Stimulated activated CD4-positive, alpha-beta T cell treated with anti-CD3 and anti-CD28 coated beads, Interleukin-12 subunit alpha, Interleukin-12 subunit beta, amount 100 ng/mL, for 4 hours (primary cell): Measurements from ENCODE around the gene SLC19A1.

Experiments used
- DNase-seq: peaks from one replicate; pipeline ENCODE4 v3.0.0-alpha.2; 2020

SLC19A1 gene

DNA sequence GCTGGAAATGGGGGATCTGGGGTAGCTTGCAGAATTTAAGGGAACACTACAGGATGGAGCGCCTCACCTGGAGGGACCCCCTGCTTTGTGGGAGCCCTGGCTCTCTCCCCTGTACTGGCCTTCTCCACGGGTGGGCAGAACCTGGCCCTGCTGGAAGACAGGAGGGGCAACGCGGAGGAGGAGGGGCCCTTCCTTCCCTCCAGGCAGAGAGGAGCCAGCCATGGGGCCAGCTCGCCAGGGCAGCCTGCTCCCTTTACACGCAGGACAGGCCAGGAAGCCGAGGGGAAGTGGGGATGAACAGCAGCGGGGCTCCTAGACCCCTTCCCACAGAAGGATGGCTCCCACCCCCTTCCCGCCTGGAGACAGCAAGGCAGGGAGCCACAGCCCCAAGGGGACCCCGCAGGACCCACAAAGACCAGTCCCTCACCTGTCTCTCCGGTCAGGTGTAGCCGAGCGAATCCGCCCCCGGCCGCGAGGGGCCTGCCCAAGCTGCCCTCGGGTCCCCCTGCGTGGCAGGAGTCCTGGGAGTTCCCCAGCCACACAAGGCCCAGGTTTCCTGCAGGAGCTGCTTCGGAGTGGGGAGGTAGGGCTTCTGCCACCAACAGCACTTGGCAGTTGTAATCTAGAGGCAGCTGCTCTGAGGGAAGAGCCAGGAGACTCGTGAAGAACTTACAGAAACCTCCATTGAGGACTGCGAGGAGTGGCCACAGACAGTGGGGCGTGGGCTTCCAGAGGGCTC lies 1.6 kb upstream of the SLC19A1 start:
- DNase-seq = no peak

DNA sequence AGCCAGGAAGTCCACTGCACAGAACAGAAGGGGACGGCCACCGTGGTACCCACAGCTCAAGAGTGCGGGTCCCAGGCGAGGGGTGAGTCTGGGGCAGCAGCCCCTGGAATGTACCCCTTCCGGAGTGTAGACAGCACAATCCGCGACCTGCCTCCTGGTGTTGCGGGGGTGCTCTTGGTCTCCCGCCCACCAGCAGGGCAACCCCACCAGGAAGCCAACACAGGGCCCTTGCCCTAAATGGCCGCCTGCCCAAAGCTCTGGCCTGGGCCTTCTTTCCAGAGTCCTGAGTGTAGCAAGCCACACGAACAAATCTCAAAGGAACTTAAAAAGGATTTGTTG lies 1.1 kb upstream of the SLC19A1 start:
- DNase-seq = no peak

DNA sequence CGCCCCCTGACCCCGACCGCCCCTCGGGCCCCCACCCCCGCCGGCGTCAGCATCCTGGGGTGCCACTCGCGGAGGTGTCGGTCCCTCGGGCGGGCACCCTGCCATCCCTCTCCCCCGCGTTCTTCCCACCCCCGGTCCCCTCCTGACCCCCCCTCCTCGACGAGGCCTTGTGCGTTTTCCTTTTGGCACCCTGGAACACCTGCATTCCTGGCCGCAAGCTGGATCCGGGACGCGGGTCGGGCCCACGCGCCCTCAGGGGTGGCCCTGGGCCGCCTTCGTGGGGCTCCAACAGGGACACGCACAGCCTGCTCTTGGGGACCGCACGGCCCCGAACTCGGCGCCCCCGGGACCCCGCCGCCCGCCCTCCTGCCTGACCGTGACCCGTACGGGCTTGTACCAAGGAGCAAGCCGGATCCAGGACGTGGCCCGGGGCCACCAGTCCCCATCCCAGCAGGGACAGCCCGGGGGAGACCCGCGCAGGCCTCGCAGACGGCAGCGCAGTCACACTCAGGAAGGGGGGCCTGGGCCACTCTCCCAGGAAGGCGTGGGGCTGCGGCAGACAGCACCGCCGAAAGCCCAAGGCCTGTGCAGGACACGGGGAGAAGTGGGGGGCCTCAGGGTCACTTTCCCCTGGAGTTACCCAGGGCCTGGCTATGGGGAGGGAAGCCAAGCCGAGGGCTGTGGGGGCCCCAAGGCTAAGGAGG lies 579 bp upstream of the SLC19A1 start:
- DNase-seq = no peak

DNA sequence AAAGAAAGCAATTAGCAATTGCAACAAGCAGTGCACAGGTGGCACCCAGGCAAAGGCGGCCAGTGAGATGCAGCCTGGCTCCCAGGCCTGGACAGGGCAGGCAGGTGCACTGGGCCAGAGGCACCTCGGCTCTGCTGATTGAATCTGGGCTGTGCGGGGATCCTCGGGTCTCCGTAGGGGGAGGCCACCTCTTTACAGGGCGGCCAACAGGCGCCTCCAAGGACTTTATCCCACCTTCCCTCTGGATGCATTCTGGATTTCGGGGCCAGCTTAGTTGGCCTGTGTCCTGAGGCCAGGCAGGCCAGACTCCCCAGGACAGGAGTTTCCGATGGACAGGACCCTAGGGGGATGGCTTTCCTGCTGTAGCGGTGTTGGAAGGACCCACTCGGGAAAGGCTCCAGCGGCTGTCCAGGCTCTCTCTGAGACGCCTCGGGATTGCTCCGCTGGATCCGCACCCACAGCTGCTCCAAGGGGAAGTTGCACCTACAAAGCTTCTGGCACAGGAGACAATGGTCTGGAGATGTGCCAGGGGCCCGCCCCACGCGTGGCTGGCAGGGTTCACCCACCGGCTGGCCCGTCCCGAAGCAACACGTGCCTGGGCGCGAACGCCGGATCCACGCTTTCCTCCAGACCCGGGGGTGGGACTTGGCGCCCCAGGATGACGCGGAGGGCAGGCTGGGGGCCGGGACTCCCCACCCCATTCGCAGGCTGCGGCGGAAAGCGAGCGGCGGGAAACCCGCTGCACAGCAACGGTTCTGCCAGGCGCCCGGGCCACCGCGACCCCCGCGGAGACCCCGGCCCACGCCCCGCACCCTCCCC lies 810 bp downstream of the SLC19A1 start:
- DNase-seq = peak; percentile 80

DNA sequence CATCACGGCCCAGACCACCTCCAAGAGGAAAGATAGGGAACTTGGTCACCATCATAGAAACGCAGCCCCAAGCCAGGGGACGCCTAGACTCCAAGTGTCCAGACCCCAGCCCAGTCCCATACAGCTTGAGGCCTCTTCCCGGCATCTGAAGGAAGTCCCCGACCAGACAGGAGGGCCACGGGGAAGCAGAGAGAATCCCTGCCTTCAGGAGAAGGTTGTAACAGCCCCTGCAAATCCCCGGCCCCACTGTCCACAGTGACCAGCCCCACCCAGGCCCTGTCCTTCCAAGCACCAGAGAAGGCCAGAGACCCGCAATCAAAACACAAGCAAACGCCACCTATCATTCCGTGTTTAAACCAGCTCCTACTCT lies 1.7 kb downstream of the SLC19A1 start:
- DNase-seq = no peak

DNA sequence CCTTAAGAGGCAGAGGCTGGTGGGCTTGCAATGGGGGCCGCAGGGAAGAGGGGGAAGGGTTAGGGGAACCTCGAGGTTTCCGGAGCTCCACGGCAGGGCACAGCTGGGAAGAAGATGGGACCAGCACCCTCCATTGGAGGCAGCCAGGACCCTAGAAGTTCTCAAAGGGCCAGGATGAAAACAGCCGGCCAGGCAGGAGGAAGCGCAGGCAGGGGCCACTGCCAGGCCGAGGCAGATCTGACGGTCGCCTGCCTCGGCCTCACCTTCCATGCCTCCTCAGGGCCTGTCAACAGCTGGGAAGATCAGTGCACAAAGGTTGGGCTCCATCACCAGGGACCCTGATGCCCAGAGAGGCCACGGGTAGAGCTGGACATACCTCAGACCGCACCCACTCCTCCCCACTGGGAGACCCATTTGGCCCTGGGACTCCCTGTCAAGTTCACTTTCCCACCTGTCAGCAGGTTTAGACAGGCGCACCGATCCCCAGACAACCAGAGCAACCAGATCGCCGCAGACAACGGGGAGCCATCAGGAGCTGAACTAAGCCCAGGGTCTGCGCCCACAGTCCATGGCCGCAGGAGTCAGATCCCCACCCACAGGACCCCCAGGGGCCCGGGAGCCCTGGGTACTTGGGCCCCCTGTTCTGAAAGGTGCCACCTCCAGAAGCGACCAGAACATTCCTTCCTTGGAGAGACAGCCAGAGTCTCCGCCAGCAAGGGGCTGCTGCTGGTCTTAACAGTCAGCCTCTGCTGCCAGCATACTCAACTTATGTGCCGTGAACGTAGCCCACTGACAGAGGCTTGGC lies 2.2 kb downstream of the SLC19A1 start:
- no peak for DNase-seq

DNA sequence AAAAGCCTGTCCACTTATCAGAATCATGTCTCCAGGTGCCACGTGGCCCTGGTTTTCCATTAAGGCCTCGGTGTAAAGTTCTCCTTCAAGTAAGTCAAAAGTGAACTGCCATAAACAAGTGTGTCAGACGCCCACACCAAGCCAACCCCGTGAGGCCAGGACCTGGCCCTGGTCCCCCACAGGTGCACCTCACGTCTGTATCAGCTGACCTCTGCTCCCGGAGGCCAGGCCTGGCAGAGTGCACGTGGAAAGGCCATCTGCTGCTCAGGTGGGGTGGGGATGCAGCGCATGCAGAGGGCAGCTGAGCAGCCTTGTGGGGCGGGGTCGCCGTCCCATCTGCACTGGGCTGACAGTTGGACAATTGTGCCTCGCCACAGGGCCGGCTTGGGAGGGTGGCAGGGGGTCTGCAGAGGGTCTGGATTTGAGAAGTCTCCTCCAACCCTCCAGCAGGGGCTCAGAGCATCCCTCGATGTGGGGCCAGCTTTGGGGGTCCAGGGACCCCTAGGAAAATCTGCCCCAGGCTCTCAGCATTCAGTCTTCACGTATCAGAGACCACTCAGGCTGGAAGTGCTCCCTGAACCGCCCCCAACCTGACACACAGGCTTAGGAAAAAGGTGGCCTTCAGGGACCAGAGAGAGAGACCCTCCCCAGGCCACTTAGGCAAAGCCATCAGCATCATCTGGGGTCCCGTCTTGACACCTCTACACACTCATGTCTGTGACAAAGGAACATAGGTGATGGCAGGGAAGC lies 3.0 kb downstream of the SLC19A1 start:
- DNase-seq = no peak

DNA sequence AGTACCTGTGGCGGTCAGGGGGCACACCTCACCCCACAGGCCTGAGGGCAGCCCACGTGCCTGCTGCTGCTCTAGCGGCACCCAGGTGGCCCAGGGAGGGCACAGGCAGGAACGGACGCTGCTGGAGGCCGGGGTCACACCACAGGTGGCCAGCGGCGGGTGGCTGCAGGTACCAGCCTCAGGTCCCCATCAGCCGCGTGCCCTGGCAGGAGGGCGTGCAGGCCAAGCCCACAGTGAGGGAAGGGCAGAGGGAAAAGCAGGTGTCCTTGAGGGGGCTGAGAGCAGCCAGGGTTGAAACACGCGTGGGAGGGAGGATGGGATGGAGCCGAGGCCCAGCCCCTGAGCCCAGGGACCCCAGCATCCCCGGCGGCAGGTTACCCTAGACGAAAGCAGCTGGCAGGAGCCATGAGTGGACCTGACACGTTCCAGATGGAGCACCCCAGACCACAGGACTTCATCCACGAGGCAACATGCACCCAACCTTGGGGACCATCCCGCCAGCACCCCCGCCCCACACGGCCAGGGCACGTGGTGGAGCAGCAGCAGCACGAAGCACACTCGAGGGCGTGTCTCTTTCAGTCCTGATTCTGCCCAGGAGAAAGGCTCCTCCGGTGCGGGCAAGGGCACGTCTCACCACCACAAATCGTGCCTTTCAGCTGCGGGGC lies 3.7 kb downstream of the SLC19A1 start:
- no peak for DNase-seq

DNA sequence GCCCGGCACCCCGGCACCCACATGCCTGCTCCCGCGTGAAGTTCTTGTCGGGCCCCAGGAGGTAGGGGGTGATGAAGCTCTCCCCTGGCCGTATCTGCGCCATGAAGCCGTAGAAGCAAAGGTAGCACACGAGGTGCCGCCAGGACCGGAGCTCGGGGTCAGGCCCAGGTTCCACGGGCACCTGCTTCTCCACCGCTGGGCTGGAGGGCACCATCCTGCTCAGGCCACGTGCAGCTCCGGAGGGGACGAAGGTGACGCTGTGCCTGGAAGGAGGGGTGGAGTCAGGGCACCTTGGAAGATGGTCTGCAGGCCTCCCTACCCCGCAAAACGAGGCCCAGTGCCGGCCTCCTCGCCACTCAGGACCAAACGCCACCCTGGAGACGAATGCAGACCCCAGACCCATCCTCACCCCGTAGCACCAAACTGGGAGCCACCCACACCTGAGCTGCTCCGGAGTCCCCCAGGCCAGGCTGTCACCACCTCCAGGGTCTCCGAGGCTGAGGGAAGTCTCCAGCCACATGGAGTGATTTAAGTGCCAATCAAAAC lies 4.4 kb downstream of the SLC19A1 start:
- no peak for DNase-seq

DNA sequence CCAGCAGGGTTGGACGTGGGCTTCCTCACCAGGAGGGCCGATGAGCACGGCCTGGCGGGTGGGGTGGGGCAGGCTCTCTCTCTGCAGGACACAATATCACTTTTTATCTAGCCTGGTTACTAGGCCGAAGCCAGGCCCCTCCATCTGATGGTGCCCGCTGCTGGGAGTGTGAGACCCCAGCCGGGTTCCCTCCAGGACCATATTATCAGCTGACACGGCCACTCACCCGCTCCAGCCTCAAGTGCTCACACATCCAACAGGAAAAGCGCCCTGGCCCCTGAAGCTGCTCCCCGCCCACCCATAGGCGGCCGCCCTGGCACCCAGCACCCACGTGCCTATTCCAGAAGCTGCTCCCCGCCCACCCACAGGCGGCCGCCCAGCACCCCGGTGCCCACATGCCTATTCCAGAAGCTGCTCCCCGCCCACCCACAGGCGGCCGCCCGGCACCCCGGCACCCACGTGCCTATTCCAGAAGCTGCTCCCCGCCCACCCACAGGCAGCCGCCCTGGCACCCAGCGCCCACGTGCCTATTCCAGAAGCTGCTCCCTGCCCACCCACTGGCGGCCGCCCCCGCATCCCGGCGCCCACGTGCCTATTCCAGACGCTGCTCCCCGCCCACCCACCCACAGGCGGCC lies 5.0 kb downstream of the SLC19A1 start:
- DNase-seq = no peak

DNA sequence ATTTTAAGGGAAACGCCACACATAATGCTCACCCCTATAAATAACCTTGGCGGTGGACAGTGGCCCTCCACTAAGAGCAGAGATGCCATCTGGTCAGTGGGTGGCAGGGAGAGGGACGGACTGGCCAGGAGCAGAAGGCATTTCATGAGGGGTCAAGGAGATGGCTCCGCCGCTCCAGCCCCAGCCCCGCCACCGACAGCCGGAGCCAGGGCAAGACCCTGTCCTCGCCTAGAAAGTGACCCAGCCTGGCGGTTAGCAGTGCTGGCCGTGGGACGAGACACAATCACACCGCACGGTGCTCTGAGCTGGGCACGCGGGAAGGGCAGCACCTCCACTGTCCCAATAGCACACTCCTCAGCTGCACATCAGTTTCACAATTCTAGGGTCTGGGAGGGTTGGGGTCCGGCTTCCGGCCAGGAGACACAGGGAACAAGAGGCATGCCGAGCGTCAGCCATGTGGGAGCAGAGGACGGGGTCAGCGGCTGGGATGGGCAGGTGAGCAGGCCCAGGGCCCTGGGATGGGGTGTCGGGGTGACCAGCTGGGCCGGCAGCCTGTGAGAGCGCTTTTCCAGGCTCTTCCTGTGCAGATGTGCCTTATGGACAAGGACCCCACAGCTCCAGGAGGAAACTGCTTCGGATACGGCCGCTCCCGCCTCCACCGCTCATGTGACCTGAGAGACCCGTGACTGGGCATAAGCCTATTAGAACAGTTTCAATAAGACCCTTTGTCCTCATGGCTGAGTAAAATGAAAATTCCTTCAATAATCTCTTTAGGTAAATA lies 5.7 kb downstream of the SLC19A1 start:
- DNase-seq = no peak

DNA sequence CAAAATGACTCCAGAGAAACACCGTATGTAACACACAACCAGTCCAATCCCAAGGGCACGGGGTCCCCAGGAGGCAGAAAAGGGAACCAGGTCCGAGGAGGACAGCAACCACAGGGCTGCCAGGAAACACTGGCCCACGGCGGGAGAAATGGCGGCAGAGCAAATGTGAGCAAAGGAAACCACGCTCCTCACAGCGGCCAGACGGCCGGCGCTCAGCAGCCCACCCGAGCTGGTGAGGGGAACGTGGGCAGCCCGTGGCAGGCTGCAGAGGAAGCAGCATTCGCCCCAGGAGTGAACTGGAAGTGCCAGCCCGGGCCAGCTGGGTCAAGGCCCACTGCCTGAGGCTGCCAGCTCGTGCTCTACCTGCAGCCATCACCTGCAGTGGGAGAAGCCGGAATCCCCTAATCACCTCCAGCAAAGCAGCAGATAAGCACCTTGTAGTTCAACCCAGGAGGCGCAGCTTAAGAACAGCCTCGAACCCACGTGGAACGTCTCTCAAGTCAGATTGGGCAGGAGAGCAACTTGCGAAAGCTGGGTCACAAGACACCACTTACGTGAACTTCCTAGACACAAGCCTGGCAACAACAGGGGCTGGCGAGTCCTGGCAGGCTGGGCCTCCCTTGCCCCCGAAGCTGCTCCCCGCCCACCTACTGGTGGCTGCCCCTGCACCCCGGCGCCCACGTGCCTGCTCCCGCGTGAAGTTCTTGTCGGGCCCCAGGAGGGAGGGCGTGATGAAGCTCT lies 6.7 kb downstream of the SLC19A1 start:
- DNase-seq = no peak

DNA sequence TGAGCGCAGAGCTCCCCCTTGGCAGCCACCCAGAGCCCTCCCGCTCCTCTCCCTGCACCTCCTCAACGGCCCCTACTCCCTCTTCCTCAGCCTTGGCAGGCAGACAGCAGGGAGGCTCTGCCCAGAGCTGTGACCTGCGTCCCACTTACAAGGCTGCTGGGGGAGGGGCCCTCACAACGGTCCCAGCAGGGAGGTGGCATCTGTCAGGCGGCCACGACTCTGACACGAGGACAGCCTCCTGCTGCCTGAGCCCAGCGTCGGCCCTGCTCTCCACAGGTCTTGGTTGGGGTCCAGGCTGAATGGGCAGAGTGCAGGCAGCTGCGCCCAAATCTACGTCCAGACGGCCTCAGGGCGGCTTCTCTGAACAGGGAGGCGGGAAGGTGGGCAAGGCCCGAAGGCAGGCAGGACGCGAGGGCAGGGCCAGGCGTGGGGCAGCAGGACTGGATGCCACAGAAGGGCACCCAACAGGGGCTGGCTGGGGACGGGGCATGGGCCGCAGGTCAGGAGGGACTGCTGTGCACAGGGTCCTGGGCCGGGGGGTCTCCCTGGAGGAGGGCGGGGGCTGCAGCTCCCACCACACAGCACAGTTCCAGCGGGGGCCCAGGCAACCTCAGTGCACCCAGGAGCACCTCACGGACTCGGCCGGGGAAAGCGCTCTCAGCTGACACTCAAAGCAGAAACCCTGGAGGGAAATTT lies 7.5 kb downstream of the SLC19A1 start:
- no peak for DNase-seq

DNA sequence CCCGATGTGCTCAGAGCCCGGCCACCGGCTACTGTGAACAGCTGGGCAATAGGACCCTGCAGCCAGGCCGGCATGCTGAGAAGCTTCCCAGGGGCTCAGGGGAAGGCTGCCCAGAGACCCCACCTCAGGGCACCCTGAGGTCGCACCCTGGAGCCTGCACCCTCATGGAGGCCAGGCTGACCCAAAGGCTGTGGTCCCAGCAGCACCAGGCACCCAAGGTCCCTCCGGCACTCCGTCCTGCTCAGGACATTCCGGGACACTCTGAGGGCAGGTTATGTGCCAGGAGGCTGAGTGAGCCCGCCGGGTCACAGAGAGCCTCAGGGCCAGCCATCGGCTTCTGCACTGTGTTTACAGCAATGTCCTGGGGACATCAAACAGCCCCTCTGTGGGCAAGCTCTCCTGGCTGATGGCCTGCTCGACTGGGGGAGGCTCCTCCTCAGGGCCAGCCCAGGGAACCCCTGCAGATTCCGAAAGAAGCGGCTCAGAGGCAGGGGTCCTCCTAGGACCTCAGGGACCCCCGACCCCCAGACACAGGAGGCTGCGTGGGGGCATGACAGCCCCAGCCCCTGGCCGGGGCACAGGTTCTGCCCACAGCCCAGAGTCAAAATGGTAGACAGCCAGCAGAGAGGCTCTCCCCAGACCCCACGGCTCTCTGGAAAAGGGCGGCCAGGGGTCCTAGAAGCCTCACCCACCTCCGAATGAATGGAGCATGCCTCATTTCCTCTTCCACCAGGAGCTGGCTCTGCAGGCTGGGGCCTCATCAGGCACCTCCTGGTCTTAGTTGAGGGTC lies 8.2 kb downstream of the SLC19A1 start:
- DNase-seq = no peak

DNA sequence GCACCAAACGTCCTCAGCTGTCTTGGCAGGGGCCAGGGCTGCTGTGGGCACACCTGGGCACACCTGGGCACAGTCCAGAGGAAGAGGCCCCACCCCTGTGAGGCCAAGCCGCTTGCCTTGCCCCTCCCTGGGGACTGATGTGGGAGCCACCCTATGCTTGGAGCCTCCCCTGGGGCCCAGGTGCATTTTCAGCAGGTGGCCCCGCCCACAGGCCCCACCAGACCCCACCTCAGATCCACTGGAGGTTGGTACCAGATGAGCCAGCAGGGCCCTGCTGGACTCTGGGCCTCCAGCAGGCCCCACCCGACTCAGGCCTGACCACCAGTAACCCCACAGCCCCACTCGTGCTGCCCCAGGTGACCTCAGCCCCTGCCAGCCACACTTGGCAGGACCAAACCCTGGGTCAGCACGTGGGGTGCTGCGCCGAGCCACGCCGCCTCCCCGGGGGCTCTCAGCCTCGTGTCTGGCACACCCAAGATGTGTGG lies 8.8 kb downstream of the SLC19A1 start:
- no peak for DNase-seq

DNA sequence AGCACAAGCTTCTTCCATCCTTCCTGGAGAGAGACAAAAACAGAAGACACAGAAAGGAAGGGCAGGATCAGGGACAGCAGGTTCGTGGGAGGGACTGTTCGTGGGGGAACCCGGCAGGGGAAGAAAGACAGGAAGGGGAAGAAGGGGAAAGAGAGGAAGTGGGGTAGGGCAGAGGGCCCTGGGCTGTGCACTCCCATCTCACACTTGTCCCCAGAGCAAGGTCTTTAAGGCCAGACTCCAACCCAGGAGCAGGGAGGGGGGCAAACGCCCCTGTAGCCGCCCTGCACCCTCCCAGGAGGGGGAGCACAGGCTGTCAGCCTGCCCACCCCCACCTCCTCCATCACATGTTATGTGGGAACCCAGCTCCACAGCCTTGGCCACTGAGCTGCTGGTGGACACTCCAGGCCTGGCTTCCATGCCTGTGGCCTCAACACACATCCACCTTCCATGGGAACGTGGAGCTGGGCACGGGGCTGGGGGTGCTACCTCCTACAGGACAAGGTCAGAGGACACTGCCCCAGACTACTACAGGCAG lies 9.3 kb downstream of the SLC19A1 start:
- no peak for DNase-seq
